NT2/D1 (cell line): ENCODE data around the gene FAM98C.

ENCODE experiments used
- DNase-seq: peaks from one replicate; pipeline ENCODE4 v3.0.0-alpha.2; 2011; ENCODE audit warnings: low read depth, low spot score
- H3K27me3 ChIP-seq: 2 replicates; pipeline ENCODE4 v1.6.0; 2011; ENCODE audit warnings: mild to moderate bottlenecking; ENCODE audit not compliant: insufficient read length, insufficient read depth
- H3K36me3 ChIP-seq: 2 replicates; pipeline ENCODE4 v1.6.1; 2011; ENCODE audit warnings: mild to moderate bottlenecking, low read length, mixed read lengths; ENCODE audit not compliant: insufficient read depth, insufficient read length
- H3K4me1 ChIP-seq: 2 replicates; pipeline ENCODE4 v1.5.1; 2011; ENCODE audit not compliant: insufficient read depth, insufficient read length
- H3K4me3 ChIP-seq: 2 replicates; pipeline ENCODE4 v1.5.1; 2011; ENCODE audit warnings: low read depth; ENCODE audit not compliant: insufficient read length
- H3K9ac ChIP-seq: 2 replicates; pipeline ENCODE4 v1.6.0; 2011; ENCODE audit warnings: low read depth; ENCODE audit not compliant: insufficient read length
- H3K9me3 ChIP-seq: 2 replicates; pipeline ENCODE4 v1.5.1; 2011; ENCODE audit warnings: mild to moderate bottlenecking, low read length; ENCODE audit not compliant: insufficient read depth
- SUZ12 ChIP-seq: IDR thresholded peaks from 2 replicates; pipeline ENCODE4 v1.6.1; 2011; ENCODE audit not compliant: insufficient read length, insufficient read depth; ENCODE audit errors: extremely low read depth
- YY1 ChIP-seq: IDR thresholded peaks from 2 replicates; pipeline ENCODE4 v1.6.1; 2011; ENCODE audit not compliant: insufficient read length, insufficient read depth
- ZNF274 ChIP-seq: IDR thresholded peaks from 2 replicates; pipeline ENCODE4 v1.6.1; 2011; ENCODE audit warnings: mild to moderate bottlenecking, low read depth, low read length

FAM98C gene

GRCh38 chr19:38444026-38444425 is 41.1 kb downstream of the FAM98C start:
- Histone ChIP-seq H3K9ac (no peak overlapping the region), H3K4me3 (no peak overlapping the region)
- DNase-seq: no peak

GRCh38 chr19:38445362-38445761 is 42.5 kb downstream of the FAM98C start:
- TF ChIP-seq YY1: no peak
- no peak for TF ChIP-seq SUZ12
- TF ChIP-seq ZNF274: no peak

More at GRCh38 chr19:38444026-38444425, 41.1 kb downstream of the FAM98C start:
- Histone ChIP-seq H3K36me3 (no peaks in the 10 kb centered on the region), H3K27me3 (no peaks in the 10 kb centered on the region), H3K4me1 (no peaks in the 10 kb centered on the region), H3K9me3 (no peaks in the 10 kb centered on the region)
- TF ChIP-seq SUZ12 (no peak), YY1 (no peak), ZNF274 (no peak)

GRCh38 chr19:38448225-38448624 is 45.3 kb downstream of the FAM98C start:
- Histone ChIP-seq H3K4me1 (peaks cover 3% of the 10 kb centered on the region), H3K36me3 (no peaks in the 10 kb centered on the region), H3K9ac (no peak overlapping the region), H3K27me3 (no peaks in the 10 kb centered on the region), H3K4me3 (no peak overlapping the region), H3K9me3 (no peaks in the 10 kb centered on the region)
- no peak for TF ChIP-seq SUZ12
- no peak for TF ChIP-seq YY1
- TF ChIP-seq ZNF274: no peak
- DNase-seq: no peak

More at GRCh38 chr19:38445362-38445761, 42.5 kb downstream of the FAM98C start:
- Histone ChIP-seq H3K4me1 (no peaks in the 10 kb centered on the region), H3K36me3 (no peaks in the 10 kb centered on the region), H3K4me3 (no peak overlapping the region), H3K9me3 (no peaks in the 10 kb centered on the region), H3K9ac (no peak overlapping the region), H3K27me3 (no peaks in the 10 kb centered on the region)
- no peak for DNase-seq

- H3K9ac ChIP-seq: no peak overlapping the region
- no peak for DNase-seq
- H3K4me3 ChIP-seq: no peak overlapping the region
- peaks cover 3% of the 10 kb centered on the region for H3K4me1 ChIP-seq
- H3K9me3 ChIP-seq: no peaks in the 10 kb centered on the region
- no peaks in the 10 kb centered on the region for H3K27me3 ChIP-seq
- H3K36me3 ChIP-seq: no peaks in the 10 kb centered on the region
- TF ChIP-seq ZNF274 (no peak), YY1 (no peak), SUZ12 (no peak)
Measured at GRCh38 chr19:38449518-38449917, 46.6 kb downstream of the FAM98C start.

- TF ChIP-seq SUZ12 (no peak), ZNF274 (no peak), YY1 (no peak)
- Histone ChIP-seq H3K9ac (no peak overlapping the region), H3K36me3 (no peaks in the 10 kb centered on the region), H3K9me3 (no peaks in the 10 kb centered on the region), H3K4me1 (peaks cover 3% of the 10 kb centered on the region), H3K27me3 (no peaks in the 10 kb centered on the region), H3K4me3 (no peak overlapping the region)
- no peak for DNase-seq
Measured at GRCh38 chr19:38451036-38451435, 48.1 kb downstream of the FAM98C start.

GRCh38 chr19:38451629-38452028 is 48.7 kb downstream of the FAM98C start:
- no peaks in the 10 kb centered on the region for H3K36me3 ChIP-seq
- no peak for TF ChIP-seq SUZ12
- no peak for TF ChIP-seq YY1
- TF ChIP-seq ZNF274: no peak

GRCh38 chr19:38452430-38453366 is 49.8 kb downstream of the FAM98C start:
- H3K9me3 ChIP-seq: no peaks in the 10 kb centered on the region
- H3K4me1 ChIP-seq: peaks cover 3% of the 10 kb centered on the region
- H3K27me3 ChIP-seq: no peaks in the 10 kb centered on the region
- H3K36me3 ChIP-seq: no peaks in the 10 kb centered on the region
- TF ChIP-seq SUZ12 (no peak), ZNF274 (no peak), YY1 (no peak)
- no peak overlapping the region for H3K4me3 ChIP-seq
- H3K9ac ChIP-seq: no peak overlapping the region
- no peak for DNase-seq

More at GRCh38 chr19:38451629-38452028, 48.7 kb downstream of the FAM98C start:
- Histone ChIP-seq H3K4me3 (no peak overlapping the region), H3K4me1 (peaks cover 3% of the 10 kb centered on the region), H3K27me3 (no peaks in the 10 kb centered on the region), H3K9me3 (no peaks in the 10 kb centered on the region), H3K9ac (no peak overlapping the region)
- DNase-seq: no peak
